Ovary (tissue), 3 donors: ENCODE results near the gene ATP13A1.

ENCODE experiments used
- CTCF ChIP-seq, 3 donors: fragments of 450-650 bp in 2 of 3; fragments of 200-600 bp in 1 of 3; IDR thresholded peaks; one replicate each; pipeline versions ENCODE4 v1.5.1 to v1.8.0; 2016 to 2022; ENCODE audit warnings: antibody characterized with exemption in 3 of 3, mild to moderate bottlenecking in 1 of 3
- EP300 ChIP-seq: sonication (generic); formaldehyde crosslinking; IDR thresholded peaks from one replicate; pipeline ENCODE4 v1.6.1; 2017; ENCODE audit warnings: antibody characterized with exemption
- POLR2A ChIP-seq: fragments of 450-650 bp; IDR thresholded peaks from one replicate; pipeline ENCODE4 v1.6.1; 2017; ENCODE audit warnings: antibody characterized with exemption, mild to moderate bottlenecking, moderate library complexity
- donor health status: DM: no; HTN: no; CAD: no.

- TF ChIP-seq CTCF (IDR thresholded peaks at IDR 0.05), result no peak
- no peak for TF ChIP-seq POLR2A
- TF ChIP-seq EP300, result no peak
Observed at GRCh38 chr19:19655051-19655594, 8.4 kb downstream of the ATP13A1 start.
